MV-4-11 (cell line): ENCODE results near the gene MED22.
A peak's percentile ranks its signal among the peaks of the same experiment; 100 is the strongest.

Source experiments
- DNase-seq: peaks from one replicate; lab custom pipeline; 2025; lab: John Stamatoyannopoulos, UW

MED22 gene

DNA sequence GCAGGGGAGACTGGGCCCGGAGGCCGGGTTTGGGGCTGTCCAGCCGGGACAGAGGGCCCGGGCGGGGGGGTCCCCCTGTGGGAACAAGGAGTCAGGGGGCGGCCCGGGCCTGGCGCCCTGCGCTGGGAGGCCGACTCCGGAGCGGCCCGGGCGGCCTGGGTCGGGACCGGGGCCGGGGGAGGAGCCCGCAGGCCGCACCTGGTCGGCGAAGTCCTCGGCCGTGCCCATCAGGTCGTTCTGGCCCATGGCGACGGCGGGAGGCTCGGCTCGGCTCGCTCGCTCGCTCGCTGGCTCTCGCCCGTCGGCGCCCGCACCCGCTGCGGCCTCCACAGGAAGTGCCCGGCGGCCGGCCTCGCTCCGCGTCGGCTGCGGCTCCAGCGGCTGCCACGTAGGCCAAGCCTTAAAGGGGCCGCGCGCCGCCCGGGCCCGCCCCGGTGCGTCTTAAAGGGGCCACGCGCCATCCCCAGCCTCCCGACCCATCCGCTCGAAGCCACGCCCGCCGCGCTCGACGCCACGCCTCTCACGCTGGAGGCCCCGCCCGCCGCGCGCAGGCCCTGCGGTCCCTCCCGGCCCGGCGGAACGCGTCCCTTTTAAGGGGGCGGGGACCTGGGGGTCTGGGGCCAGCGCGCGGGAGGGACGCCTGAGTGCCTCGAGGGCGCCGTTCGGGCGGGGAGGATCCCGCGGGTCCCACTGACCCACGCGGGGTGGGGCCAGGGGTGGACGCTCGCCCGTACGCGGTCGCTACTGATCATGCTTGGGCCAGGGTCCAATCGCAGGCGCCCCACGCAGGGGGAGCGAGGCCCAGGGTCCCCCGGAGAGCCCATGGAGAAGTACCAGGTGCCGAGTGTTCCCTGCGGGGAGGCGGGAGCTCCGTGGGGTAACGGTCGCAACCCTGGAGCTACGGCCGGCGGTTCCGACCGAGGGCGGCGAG is 28.1 kb upstream of the MED22 start, which contains the start of the genes STKLD1 and SURF4:
Gene STKLD1 (plus strand): TSS at position 643 of the 931 bp plus-strand sequence. CDS start 108 bp downstream, at position 751.
Gene SURF4 (minus strand): TSS at position 337 of the 931 bp plus-strand sequence. CDS start 91 bp downstream, at position 246.
- DNase-seq: peak; percentile 91

DNA sequence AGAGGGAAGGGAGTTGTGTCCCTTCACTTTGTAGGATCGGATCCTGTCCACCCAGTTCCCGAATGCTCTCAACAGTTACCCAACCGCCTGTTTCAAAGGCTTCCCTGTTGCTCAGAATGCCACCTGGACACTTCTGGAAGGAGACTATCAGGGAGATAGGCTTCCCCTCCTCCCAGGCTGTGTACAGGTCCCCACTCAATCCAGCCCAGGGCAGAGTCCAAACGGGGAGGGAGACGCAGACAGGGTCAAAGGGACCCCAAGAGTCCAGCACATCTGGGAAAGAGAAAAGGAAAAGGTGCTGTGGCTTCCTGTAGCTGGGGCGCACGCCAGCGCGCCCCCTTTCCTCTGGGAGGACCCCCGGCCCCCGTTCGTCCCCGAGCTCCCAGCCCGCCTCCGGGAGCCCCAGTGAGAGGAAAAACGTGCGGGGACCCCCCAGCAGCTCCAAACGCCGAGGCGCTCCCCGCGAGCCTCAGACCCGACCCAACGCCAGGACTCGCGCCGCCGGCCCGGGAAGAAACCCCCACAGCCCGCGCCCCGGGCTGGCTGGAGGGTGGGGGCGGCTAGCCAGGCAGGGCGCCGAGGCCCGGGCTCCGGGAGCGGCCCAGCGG is 27.3 kb upstream of the MED22 start:
- DNase-seq: peak; percentile 53

- peak; percentile 92 for DNase-seq
These were observed 26.7 kb upstream of the MED22 start for GRCh38 chr9:133374612-133375115.

DNA sequence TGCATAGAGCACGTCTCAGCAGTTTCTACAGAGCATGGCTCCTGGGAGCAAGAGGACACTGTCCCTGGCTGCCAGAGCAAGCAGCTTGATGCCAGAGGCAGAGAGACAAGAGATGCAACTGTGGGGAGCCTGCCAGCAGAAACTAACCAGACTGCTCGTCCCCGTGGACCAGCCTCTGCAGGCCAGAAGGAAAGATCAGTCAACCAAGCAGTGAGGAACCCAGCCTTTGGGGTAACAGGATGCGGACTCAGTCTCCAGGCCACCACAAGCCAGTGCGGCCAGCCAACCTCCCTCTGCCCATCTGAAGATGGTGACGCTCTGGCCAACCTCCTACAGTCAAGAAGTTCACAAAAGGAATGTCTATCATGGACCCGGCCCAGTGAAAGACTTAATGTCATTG is 24.2 kb upstream of the MED22 start:
- no peak for DNase-seq

GRCh38 chr9:133371261-133371711 is 23.4 kb upstream of the MED22 start:
- DNase-seq: peak; percentile 45

- no peak for DNase-seq
These were observed 22.8 kb upstream of the MED22 start for GRCh38 chr9:133370685-133371084.

DNA sequence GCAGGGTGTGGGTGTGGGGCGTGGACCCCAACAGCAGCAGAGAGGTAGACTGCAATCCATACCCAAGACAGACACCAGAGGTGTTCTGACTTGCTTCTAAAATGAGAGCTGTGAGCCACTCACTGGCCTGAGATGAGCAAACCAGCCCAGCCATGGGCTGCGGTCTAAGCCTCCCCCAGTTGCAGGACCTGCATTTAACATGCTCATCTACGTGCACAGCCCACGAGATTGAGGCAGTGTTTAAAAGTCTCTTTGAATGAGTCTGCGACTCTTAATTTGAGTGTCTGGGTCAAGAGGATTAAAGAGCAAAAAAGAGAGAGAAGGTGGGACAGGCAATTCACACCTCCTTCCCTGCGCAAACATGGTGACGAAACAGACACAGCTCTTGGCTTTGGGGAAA is 22.0 kb upstream of the MED22 start:
- no peak for DNase-seq

- DNase-seq: no peak
These were observed 21.5 kb upstream of the MED22 start for GRCh38 chr9:133369422-133369821.

- no peak for DNase-seq
These were observed 20.4 kb upstream of the MED22 start for GRCh38 chr9:133368249-133368881.

- DNase-seq: no peak
These were observed 19.8 kb upstream of the MED22 start for GRCh38 chr9:133367778-133368177.

- no peak for DNase-seq
These were observed 19.3 kb upstream of the MED22 start for GRCh38 chr9:133367221-133367620.

DNA sequence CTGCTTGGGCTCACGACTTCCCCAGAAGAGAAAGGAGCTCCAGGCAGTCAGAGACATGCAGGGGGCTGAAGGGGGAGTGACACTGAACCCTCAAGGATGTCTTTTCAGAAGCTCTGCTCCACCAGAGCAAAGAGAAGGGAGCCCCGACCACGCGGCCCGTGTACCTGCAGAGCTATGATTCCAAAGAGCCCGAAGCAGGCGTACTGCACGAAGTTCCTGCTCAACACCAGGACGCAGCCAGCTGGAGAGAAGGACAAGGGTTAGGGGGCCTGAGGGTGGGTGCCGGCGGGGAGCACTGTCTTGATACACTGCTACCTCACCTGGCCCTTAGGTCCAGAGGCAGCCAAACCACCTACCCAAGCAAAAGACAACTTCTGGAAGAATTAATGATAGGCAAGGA is 18.5 kb upstream of the MED22 start:
- DNase-seq: no peak

DNA sequence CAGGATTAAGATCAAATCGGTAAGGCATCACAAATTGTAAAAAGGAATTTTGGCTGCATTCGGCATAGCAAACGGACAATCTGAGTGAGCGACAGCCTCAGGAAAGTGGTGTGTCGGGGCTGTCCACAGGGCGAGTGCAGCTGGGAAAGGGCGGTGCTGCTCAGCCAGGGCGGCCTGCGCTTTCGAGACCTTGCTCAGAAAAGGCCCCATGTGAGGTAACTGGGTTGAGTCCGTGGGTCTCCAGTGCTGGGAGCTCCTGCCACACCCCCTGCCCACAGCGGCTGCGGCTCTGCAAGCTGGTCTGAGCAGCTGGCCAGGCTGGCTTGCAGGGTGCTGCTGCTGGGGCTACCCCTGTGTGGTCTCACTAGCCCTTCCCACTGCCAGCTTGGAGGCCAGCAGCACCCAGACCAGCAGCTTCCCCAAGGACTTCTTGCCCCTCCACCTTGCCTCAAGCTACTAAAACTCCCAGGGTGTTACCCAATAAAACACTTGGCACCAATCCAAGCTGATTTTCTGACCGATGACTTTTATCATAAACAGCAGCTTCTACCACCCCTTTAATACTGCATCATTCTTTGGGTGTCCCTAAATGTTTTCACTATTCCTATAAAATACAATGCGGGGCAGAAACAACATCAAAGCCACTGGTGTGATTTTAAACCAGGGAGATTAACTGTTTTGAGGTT is 14.6 kb upstream of the MED22 start:
- no peak for DNase-seq

DNA sequence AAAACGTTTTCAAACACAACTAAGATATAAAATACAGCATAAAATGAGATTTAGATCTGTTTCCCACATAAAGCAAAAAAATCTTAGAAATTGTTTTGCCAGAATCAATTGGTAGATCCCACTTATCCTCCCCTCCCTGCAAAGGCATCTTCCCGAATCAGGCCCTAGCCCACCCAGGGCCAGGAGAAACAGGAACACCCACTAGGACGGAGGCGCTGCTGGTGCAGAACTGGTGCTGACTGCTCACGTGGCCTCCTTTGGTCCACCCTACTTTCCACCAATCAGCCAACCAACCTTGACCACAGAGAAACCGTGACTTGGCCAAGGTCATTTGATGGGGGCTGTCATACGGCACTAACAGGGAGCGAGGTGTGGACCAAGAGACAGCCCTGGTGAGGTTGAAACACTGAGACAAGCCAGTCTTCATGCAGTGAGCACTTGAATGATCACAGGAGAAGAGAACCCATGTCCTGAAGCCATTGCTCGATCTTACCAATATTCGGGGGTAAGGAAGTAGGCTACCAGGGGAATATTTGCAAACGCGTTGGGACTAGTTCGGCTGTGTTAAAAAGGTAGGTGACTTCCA is 13.7 kb upstream of the MED22 start:
- DNase-seq: no peak

DNA sequence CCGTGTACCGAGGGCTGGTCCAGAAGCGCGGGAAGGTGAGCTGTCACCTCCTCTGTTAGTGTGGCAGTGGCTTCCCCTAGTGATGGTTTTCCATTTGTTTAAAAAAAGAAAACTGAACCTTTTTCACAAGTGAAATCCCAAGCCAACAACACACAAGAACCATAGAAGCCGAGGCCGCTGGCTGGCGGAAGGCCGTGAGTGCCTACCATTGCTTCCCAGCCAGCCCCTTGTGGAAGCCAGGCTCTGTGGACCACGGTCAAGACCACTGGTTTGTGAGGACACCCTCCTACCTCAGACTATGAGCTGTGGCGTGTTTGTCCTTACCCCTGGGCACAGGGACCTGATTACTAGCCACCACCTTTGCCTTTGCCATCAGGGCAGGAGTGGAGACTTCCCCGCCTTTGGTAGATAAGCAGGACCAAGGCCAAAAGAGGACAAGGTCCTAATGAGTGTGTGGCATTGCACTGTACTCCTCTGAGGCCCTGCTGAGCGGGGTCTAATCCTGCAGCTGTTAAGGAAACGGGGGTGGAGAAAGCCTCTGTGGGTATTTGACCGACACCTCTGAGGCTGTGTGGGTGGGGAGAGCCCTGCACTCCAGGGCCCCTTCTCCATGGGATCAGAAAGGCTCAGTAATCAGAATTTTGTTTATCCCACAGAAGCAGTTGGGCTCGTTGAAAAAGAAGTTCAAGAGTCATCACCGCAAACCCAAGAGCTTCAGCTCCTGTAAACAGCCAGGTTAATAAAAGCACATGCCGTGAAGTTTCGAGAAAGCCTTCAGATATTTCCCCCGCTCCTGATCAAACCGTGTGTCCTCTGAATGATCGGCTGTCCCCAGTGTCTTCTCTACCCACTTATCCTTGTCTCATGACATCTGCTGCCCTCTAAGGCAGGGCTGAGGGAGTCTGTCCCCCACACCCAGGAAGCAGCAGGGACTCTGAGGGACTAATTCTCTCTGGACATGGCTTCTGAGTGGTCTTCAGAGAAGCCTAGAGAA is 12.8 kb upstream of the MED22 start:
- peak; percentile 27 for DNase-seq

DNA sequence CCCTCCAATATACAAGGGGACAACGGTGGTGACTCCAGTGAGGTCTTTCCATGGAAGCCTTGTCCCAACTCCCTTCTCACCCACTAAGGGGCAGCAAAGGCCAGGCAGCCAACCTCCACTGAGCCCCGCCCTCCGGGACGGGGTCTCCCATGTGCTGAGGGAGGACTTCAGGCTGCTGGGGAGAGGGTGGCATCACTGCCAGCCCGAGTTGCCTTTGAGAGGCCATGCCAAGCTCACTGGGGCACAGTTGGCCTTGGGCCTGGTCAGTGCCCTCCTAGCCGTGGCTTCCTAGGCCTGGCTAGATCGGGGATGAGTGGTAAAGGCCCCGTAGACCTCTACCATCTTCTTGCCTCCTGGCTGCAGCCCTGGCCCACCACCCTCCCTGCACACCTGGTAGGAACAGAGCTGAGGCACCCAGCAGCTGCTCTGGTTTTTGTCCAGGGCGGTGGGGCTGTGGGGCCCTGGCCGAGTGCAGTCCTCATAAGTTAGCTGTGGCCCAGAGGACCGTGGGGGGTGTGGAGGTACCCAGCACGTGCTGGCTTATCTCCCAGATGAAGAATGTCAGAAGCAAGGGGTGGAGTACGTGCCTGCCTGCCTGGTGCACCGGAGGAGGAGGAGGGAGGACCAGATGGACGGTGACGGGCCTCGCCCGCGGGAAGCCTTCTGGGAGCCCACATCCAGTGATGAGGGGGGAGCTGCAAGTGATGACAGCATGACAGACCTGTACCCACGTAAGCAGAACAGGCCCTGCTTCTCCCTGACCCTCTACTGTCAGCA is 11.7 kb upstream of the MED22 start:
- DNase-seq: no peak

GRCh38 chr9:133357656-133358055 is 9.7 kb upstream of the MED22 start:
- no peak for DNase-seq

GRCh38 chr9:133356391-133357091 is 8.6 kb upstream of the MED22 start, which contains the start of the genes SURF1 and SURF2:
SURF1 (minus strand) TSS chr9:133356487; CDS start chr9:133356453, 34 bp downstream.
SURF2 (plus strand) TSS chr9:133356550; CDS start chr9:133356593, 43 bp downstream.
- DNase-seq: peak; percentile 70
